ENCODE results near the gene KCNN3.
A peak's percentile ranks its signal among the peaks of the same experiment; 100 is the strongest.

The KCNN3 gene

DNA sequence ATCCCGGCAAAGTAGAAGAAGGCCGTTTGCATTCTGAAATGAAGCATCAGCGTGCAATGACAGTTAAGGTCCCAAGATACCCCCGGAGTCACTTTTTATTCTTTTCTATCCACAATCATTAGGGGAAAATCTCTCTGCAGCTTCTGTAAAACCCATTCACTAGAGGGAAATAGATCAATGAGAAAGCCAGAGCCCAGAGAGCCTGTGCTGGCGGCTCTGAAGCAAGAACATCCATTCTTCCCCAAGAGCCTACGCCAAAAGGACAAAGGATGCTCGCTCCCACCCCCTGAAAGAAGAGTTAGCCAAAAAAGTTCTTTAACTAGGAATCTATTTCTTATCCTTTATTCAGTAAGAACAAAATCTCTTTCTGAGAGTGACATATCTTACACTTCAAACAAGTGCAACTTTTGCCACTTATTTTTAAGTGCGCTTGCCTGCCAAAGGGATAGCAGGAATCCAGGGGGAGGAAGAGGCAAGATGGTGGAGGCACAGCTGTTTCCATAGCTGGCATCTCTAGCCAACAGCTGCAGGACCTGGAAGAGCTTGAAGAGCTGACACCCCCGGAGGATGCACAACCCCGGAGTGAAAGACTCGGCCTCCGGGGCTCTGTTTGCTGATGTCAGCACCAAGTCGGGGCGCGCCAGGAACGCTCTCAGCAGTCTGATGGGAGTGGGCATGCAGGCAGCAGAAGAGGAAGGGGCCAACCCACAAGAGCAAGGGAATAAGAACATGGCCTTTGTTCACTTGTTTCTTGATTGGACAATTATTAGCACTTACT, 68.7 kb downstream of the KCNN3 start:
- FAIRE-seq: no peak
- no peak for DNase-seq (ENCODE audit: insufficient read length, low spot score)
- TF ChIP-seq POLR2A (IDR thresholded peaks at IDR 0.05; ENCODE audit: low read depth, low read length): no peak

DNA sequence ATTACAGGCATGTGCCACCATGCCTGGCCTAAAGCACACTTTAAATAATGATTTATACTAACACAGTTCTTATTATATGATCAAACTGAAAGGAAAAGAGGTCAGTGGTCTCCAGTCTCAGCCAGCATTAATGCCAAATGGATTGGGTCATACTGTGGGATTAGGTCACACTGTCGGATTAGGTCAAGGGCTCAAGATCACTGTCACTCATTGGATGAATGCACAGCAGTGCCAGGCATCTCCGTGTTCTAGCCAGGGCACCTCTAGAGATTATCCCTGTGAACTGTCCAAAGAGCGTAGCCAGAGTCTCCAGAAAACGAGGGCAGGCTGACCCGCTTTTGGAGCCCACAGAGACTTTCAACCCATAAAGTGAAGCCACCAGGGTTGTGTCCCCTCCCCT, 70.9 kb downstream of the KCNN3 start:
- FAIRE-seq (no peak), DNase-seq (ENCODE audit: insufficient read length, low spot score) (no peak)
- TF ChIP-seq POLR2A (IDR thresholded peaks at IDR 0.05; ENCODE audit: low read depth, low read length): no peak

DNA sequence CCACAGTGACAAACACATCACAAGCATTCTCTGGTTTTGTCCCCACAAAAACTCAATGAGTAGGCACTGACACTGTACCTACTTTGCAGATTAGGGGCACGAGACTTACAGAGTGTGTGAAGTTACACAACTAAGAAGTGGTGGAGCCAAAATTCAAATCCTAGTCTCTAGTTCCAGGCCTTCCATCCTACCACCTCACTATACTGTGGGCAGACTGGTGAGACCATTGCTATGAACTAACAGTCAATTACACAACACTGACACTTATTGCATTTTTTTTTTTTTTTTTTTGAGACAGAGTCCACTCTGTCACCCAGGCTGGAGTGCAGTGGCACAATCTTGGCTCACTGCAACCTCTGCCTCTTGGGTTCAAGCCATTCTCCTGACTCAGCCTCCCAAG, 71.4 kb downstream of the KCNN3 start:
- DNase-seq (ENCODE audit: insufficient read length, low spot score) (no peak), FAIRE-seq (no peak)
- no peak for TF ChIP-seq POLR2A (IDR thresholded peaks at IDR 0.05; ENCODE audit: low read depth, low read length)

DNA sequence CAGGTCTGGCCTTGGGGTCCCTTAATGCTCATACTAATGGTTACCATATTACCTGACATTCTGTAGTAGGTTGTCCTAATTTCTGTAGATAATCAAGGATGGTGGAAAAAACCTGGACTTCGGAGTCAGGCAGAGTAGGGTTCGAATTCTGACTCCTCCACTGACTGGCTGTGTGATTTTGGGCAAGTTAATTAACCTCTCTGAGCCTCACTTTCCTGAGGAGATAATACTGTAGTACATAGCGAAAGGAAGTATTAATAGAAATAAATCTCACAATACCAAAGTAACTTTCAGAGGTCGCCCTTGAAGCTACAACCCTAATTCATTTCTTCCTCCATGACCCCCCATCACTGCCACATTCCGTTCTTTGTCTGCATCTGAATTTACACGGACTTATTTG, 72.9 kb downstream of the KCNN3 start:
- DNase-seq (ENCODE audit: insufficient read length, low spot score): no peak
- no peak for FAIRE-seq
- no peak for TF ChIP-seq POLR2A (IDR thresholded peaks at IDR 0.05; ENCODE audit: low read depth, low read length)

DNA sequence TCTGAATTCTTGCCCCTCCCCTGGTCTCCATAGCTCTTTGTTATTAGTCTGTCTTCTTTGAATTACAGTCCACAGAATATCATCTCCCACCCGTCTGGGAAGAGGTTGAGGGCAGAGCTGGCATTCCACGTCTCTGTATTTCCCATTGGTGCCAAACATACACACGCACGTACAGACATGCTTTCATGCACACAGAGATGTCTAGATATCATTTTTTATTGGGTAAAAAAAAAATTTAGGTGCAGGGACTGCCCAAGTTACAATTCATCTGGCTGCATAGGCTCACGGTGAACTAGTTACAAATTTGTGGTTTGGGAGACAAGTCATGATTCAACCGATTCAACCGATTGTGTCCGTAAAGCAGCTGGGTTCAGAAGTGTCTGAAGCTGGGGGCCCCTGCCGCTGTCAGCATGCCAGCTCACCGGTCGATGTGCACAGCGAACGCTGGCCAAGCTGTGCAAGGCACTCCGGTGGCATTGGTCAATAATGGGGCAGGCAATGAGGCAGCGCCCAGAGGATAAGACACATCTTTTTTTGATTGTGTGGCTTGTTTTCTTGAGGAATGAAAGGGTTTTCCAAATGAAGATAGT, 73.7 kb downstream of the KCNN3 start:
- TF ChIP-seq POLR2A (IDR thresholded peaks at IDR 0.05; ENCODE audit: low read depth, low read length): no peak
- no peak for DNase-seq (ENCODE audit: insufficient read length, low spot score)
- FAIRE-seq: no peak

DNA sequence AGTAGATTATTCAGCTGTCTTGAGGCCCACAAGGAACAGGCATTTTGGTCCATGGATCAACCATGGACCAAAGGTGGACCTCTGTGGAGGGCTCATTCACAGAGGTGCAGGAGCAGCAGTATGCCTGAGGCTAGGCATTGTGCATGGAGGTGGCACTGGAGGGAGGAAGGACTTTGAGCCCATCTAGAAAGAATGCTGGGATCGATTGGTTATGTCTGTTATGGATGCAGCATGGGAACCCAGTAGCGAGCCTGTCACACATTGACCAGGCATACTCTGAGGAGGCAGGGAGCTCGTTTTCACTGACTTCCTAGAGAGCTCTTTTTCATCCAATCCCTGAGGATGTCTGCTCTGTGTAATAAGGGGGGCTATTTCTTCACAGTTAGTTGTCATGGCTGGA, 75.5 kb downstream of the KCNN3 start:
- TF ChIP-seq POLR2A (IDR thresholded peaks at IDR 0.05; ENCODE audit: low read depth, low read length): no peak
- DNase-seq (ENCODE audit: insufficient read length, low spot score) (no peak), FAIRE-seq (no peak)

DNA sequence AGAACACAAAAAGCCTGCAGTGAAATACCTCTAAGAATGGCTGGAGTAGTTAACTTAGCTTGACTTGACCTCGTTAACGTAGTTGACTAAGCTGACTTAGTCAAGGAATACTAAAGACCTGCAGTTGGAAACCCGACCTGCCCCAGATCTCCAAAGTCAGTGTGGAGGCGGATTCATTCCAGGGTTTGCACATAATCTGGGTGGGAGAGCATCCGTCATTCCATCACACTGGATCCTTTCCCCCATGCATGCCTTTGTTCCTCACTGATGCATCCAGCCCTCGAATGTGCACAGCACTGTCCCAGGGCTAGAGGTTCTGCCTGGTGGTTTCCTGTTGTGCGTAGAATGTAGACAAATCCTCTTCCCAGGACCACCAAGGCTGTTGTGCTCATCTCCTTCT, 76.4 kb downstream of the KCNN3 start:
- FAIRE-seq (no peak), DNase-seq (ENCODE audit: insufficient read length, low spot score) (no peak)
- TF ChIP-seq POLR2A (IDR thresholded peaks at IDR 0.05; ENCODE audit: low read depth, low read length): no peak

DNA sequence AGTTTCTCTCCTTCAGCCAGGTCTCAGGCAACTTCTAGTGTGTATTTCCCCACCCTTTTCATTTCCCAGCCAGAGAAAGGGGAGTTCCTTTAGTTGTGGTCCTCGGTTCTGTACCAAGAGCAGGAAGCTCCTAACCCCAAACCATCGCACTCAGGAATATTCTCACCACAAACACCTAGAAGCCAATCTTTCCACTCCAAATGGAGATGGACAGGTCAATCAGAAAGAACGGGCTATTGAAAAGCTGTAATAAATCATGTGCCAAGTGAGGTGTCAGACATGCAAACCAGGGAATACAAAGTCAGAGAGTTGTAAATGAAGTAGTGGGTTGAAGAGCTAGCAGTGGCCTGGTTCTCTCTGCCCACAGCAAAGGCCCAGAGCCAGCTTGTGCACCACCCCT, 77.2 kb downstream of the KCNN3 start:
- no peak for TF ChIP-seq POLR2A (IDR thresholded peaks at IDR 0.05; ENCODE audit: low read depth, low read length)
- FAIRE-seq (no peak), DNase-seq (ENCODE audit: insufficient read length, low spot score) (no peak)

DNA sequence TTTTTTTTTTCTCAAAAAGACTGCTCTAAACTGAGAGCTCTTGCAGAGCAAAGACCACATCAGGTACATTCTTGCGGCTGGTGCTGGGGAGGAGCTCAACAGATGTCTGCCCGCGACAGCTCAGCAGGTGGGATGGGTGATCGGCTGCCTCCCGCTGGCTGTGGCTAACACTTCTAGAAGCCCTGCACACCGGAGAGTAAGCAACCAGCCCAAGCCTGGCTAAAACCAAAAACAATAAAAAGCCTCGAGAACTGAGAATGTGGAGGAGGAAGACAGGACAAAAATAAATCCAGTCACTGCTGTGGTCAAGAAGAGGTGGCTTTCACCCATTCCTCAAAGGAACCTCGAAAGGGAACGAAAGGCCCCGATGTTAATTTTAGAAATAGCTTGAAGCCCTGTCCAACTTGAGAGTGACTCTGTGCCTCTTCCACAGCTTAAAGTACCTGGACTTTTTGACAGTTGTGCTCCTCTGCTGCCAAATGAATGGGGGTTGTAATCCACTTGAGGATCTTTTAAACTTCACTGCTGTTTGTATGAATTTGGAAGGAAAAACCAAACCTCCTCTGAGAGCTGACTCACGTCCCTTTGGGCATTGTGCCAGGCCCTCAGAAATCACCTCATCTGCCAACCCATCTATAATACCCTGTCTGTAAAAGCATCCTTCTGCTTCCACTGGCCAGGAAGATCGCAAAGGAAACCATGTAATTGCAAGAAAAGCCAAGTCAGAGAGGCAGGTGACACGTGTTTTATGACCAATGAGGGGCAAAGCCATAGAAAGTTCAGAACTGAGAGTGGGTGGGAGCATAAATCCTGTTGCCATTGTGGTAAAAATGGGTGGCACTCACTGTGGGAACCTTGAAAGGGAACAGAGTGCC, 78.6 kb downstream of the KCNN3 start:
- FAIRE-seq (no peak), DNase-seq (ENCODE audit: insufficient read length, low spot score) (peak; percentile 52)
- no peak for TF ChIP-seq POLR2A (IDR thresholded peaks at IDR 0.05; ENCODE audit: low read depth, low read length)

DNA sequence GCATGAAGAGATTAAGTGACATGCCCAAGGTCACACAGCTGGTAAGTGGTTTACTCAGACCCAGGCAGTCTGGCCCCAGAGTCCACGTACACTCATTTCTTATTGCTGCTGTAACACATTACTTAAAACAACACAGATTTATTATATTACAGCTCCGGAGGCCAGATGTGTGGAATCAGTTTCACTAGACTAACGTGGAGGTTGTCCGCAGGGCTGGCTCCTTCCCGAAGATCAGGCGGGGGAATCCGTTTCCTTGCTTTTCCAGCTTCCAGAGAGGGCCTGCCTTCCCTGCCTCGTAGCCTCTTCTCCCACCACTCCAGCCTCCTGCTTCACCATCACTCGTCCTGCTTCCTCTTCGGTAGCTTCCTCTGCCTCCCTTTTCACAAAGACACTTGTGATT, 81.2 kb downstream of the KCNN3 start:
- no peak for TF ChIP-seq POLR2A (IDR thresholded peaks at IDR 0.05; ENCODE audit: low read depth, low read length)
- DNase-seq (ENCODE audit: insufficient read length, low spot score) (no peak), FAIRE-seq (no peak)

DNA sequence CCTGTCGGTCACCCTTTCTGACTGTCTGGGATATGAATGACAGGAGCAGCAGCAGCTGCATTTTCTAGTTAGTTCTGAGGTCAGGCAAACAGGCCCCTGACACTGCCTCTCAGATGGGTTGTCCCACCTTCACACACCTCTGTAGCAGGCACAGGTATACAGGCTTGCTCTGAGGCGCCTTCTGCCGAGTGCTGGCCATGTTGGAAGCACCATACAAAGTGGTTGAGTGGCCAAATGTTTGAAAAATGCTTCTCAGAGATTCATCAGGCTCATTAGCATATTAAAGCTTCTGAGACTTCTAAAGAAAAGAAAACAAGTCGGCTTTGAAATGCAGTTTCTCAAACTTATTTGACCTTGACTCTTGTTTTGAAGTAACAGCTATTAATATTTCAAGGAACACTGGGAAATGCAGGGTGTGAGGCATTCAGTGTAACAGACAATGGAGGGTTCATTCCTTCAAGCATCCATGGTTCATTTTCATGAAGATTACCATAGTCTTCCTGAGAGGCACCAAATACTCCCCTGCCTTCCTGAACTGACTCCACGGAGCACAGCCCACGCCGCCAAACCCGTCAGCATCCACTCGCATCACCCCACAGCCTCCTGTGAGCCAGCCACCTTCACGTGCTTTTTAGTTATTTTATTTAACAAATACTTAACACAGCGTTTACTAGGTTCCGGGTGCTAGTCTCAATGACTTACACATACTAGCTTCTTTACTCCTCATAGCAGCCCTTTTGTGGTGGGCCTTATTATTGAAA, 81.8 kb downstream of the KCNN3 start:
- DNase-seq (ENCODE audit: insufficient read length, low spot score): no peak
- FAIRE-seq: no peak
- TF ChIP-seq POLR2A (IDR thresholded peaks at IDR 0.05; ENCODE audit: low read depth, low read length): no peak

DNA sequence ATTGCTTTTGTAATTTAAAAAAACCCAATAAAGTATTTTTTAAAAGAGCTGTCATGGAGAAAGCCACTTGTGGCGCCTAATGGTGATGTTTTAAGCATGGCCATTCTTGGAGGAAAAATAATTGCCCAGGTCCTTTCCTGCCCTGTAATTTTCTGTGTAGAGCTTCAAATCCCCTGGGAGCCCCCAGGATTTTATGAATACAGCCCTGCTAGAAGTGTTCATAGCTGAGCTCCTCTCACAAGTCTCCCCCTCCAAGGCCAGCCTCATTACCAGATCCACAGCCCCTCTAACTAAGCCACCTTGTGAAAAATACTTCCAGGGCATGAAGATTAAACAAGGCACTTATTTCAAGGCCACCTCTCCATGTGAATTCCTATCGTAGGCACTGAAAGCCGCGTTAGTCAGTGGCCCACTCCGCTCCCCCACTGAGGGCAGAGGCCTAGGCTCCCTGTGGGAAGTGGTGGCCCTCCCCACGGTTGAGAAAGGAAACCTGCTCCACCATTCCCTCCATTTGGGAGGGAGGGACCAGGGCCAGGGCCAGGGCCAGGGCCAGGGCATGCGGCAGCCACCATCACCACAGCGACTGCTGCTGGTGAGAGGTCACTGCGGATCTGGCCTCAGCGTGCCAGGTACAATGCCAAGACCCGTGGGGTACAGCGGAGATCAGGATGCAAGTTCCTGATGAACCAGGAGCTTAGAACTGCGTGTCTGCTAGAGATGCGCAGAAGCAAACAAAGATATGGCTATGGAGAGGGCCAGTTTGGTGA, 83.1 kb downstream of the KCNN3 start:
- DNase-seq (ENCODE audit: insufficient read length, low spot score) (no peak), FAIRE-seq (no peak)
- TF ChIP-seq POLR2A (IDR thresholded peaks at IDR 0.05; ENCODE audit: low read depth, low read length): no peak

DNA sequence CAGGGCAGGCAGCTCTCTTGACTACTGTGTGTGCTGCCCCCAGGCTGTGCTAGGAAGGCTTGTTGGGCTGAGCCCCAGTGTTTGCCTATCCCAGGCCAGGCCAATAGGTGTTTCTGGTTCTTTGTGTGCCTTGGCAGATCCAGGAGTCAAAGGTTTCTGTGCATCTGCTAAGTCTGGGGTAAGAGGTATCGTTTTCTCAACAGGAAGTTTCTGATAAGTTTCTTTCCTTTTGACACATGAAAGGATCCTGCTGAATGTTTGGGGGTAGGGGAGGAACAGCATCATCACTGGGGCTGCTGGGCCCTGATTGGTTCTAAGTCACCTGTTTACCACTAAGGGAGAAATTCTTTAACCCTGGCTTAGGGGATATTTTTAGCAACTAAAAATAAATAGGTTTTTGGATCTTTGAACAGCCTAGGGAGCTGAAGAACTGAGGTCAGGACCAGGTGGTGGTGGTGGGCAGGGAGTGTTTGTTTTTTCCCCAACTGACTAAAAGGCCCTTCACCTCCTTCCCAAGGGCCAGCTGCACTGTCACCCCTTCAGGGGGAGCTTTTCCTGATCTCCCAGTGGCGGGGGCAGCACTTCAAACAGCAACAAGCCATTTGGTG, 85.1 kb downstream of the KCNN3 start:
- DNase-seq (ENCODE audit: insufficient read length, low spot score) (no peak), FAIRE-seq (no peak)
- no peak for TF ChIP-seq POLR2A (IDR thresholded peaks at IDR 0.05; ENCODE audit: low read depth, low read length)

Data from H54 (cell line).